Measurements from ENCODE around the gene APOL5. TPM values are rescaled to one million over a fixed set of nuclear protein-coding genes. Genes with fewer than 3 reads are reported as not detected.
"Not testable (repeated sequence)": the region's sequence is repeated elsewhere in the genome, so short reads cannot be mapped to it uniquely, and the experiment has no call there.

Gene APOL5
- total RNA-seq = not detected in 2 replicates

DNA sequence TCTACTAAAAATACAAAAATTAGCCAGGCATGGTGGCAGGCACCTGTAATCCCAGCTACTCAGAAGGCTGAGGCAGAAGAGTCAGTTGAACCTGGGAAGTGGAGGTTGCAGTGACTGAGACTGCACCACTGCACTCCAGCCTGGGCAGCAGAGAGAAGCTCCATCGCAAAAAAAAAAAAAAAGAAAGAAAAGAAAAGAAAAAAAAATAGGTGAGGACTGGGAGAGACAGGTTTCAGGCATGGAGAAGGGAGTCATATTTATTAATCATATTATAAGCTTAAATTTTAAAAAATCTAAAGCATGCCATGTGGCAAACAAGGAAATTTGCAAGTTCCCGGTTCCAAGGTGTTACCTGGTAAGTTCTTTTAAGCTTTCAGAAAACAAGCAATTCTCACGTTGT is at the start of gene APOL5:
TSS of gene APOL5 (plus strand) at position 301 of the 400 bp plus-strand sequence. CDS start at position 301, 0 bp downstream.
- no peak for DNase-seq (ENCODE audit: low read depth in 2 of 2)

DNA sequence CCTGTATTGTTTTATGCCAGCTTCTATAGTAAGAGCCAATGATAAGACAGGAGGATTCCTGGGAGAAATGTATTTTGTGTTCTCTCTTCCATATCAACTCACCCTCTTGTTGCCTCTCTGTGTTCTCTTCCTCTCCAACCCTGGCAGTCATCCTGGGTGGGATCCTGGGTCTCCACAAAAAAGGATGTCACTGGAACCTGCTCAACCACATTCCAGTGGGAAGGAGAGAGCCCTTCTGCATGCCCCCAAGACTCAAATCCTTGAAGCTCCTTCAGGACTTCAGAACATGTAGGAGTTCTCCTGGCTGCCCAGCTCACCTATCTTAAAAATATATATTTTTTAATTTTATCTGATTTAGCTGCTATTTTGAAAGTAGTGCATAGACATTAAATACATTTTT is 43.3 kb upstream of the APOL5 start:
- no peak for DNase-seq (ENCODE audit: low read depth in 2 of 2)

DNA sequence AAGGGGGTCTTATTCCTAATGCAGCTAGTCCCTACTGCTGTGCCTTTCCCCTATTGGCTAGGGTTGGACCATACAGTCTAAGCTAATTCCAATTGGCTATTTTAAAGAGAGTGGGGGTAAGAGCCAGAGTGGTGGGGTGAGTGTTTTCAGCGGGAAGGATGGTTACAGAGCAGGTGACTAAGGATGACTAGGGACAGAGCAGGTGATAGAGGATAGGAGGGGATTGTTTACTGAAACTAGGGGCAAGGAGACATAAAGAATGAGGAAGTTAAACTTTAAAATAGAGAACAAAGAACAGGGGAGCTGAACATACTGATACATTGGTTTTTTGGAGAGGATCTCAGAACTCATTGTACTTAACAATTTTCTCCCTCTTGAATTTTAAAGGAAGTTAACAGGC is 41.6 kb upstream of the APOL5 start:
- not testable (repeated sequence) for DNase-seq (ENCODE audit: low read depth in 2 of 2)

GRCh38 chr22:35677460-35678187 is 40.0 kb upstream of the APOL5 start:
- DNase-seq (ENCODE audit: low read depth in 2 of 2) = no peak

DNA sequence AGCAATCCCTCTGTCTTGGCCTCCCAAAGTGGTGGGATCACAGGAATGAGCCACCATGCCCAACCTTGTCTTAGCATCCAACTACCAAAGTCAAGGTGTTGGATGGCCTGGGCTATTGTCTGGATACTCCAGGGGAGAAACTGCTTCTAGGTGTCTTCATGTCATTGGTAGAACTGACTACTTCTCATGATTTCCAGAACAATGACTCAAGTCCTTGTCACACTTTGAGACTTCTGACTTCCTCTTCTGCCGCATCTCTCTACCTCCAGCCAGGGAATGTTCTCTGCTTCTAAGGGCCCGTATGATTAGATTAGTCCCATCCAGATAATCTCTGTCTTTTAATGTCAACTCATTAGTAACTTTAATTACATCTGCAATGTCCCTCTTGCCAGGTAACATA is 38.8 kb upstream of the APOL5 start:
- DNase-seq (ENCODE audit: low read depth in 2 of 2) = no peak

GRCh38 chr22:35679492-35679891 is 38.2 kb upstream of the APOL5 start:
- DNase-seq (ENCODE audit: low read depth in 2 of 2) = peak in 1 of 2 donors; percentile 44

DNA sequence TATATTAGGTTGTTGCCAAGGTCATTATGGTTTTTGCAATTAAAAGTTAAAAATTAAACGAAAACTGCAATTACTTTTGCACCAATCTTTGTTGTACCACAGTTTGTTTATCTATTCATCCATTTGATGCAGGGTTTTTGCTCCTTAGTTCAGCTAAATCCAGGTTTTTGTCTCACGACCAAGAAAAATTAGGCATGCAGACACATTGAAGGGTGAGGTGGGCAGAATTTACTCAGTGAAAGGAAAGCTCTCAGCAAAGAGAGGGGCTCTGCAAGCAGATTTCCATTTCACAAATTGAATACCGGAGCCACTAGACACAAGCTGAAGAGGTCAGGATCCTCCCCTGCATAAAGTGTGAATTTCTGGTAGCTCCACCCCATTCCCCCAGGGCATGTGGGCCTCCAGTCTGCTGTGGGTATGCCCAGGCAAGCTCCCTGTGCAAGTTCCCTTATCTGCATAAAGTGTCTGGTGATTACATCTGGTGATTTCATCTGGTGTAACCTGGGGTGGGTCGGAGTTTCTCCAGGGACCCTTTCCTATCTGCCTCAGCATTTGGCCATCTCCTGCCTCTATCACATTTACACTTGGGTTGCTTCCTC is 36.1 kb upstream of the APOL5 start:
- DNase-seq (ENCODE audit: low read depth in 2 of 2) = no peak

GRCh38 chr22:35683560-35683959 is 34.1 kb upstream of the APOL5 start:
- no peak for DNase-seq (ENCODE audit: low read depth in 2 of 2)

- peak; percentile 48 to 51 for DNase-seq (ENCODE audit: low read depth in 2 of 2)
These were observed 33.4 kb upstream of the APOL5 start for GRCh38 chr22:35684270-35684700.

GRCh38 chr22:35684732-35685131 is 32.9 kb upstream of the APOL5 start:
- no peak for DNase-seq (ENCODE audit: low read depth in 2 of 2)

- no peak for DNase-seq (ENCODE audit: low read depth in 2 of 2)
These were observed 31.9 kb upstream of the APOL5 start for GRCh38 chr22:35685731-35686130.

GRCh38 chr22:35686298-35686697 is 31.4 kb upstream of the APOL5 start:
- no peak for DNase-seq (ENCODE audit: low read depth in 2 of 2)

- no peak for DNase-seq (ENCODE audit: low read depth in 2 of 2)
These were observed 30.2 kb upstream of the APOL5 start for GRCh38 chr22:35687461-35687860.

DNA sequence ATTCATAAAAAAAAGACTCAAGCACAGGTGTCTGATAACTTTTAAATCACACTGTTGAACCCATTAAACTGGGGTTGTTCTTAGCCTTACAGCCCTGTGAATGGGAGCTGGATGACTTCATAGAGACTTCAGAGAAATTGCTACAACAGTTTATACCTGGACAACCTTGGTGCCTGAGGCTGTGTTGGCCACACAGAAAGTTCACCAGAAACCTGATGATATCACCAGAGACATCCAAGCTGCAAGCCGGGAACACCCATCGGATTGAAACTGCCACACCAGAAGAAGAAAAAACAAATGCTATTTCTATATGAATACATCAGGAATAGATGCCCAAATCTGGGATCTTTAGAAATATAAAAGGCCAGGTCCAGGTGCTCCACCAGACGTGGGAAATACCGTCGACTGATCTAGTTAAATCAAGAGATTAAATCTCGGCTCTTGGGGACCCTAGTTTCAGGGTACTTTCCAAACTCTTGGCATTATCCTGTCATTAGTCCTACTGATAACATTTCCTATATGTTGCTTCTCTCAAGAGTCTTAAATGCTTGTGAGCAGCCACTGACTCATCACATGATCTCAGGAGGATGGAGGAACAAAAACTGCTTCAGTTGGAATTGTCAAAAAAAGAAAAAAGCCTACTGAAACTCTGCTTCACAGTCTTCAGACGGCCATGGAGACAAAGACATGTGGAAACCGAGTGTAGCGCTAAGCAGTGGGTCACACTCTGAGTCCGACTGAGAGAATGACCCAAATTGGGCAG is 28.6 kb upstream of the APOL5 start:
- no peak for DNase-seq (ENCODE audit: low read depth in 2 of 2)

DNA sequence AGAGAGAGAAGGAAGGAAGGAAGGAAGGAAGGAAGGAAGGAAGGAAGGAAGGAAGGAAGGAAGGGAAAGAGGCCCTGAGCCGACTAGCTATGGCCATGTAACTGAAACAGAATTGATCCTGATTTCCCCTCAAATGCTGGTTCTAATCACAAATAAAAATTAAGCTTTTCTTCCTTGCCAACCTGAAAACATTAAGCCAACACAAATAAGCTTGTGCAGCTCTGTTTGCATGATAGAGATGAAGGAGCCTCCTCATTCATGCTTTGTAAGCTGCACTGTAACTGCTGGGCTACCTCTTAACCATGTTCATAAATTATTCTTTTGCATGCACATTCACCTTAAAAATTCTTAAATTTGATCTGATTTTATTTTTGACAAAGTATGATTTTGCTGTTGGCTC is 27.7 kb upstream of the APOL5 start:
- DNase-seq (ENCODE audit: low read depth in 2 of 2) = no peak

DNA sequence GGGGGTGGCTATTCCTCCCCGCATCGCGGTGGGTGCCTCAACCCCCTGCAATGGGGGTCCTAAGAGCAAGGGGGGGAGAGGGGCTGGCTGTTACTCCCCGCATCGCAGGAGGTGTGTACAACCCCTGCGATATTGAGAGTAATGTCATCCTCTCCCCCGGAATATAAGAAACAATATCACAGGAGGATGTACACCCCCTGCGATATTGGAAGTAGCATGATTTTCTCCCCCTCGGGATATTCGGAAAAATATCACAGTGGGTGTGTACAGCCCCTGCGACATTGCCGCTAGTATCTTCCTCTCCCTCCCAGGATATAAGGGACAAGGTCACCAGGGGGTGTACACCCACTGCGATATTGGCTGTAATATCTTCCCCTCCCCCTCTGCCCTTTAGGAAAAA is 22.5 kb upstream of the APOL5 start:
- no peak for DNase-seq (ENCODE audit: low read depth in 2 of 2)

GRCh38 chr22:35697142-35697541 is 20.5 kb upstream of the APOL5 start:
- no peak for DNase-seq (ENCODE audit: low read depth in 2 of 2)

DNA sequence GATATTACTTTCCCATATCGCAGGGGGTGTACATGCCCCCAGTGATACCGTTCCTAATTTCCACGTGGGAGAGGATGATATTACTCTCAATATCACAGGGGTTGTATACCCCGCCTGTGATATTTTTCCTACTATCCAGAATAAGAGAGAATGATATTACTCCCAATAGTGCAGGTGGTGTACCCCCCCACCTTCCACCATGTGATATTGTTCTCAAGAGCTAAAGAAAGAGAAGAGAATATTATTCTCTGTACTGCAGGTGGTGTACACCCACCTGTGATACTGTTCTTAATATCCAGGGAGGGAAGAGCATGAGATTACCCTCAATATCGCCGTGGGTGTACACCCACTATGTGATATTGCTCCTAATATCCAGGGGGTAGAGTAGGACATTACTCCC is 17.8 kb upstream of the APOL5 start:
- DNase-seq (ENCODE audit: low read depth in 2 of 2) = not testable (repeated sequence)

GRCh38 chr22:35703861-35704584 is 13.6 kb upstream of the APOL5 start:
- no peak for DNase-seq (ENCODE audit: low read depth in 2 of 2)

- DNase-seq (ENCODE audit: low read depth in 2 of 2) = peak; percentile 44 to 79
These were observed 12.5 kb upstream of the APOL5 start for GRCh38 chr22:35705141-35705540.

DNA sequence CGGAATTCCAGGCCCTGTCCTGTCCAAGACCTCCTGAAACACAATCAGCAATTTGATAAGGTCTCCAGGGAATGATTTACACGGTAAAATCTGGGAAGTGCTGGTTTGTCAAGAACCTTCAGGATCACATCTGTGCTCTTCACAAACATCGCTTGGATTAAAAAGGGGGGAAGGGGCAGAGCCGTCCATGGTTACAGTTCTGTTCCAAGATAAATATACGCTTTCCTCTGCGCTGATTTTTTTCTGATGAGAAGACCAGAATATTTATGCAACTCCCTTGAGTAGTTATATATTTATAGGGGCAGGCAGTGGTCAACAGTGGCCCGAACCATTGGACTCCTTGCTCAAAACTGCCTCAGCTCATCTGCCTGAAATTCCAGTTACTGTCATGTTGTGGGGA is 9.2 kb upstream of the APOL5 start:
- peak; percentile 22 to 32 for DNase-seq (ENCODE audit: low read depth in 2 of 2)

DNA sequence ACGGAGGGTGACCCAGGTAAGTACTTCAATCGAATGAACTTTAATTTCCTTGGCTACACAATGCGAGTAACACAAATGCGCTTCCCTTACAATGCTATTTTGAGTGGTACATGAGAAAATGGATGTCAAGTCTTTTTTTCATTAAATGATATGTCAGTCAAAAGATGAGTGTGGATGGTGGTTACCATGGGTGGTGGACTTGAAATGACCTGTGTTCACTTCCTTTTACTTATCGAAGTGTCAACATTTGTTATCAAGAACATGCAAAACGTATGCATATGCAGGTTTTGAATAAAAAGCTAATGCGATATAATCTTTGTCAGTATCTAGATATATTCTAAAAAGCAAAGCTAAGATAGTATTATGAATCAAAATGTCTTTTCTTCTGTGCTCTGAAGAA is 8.8 kb upstream of the APOL5 start:
- DNase-seq (ENCODE audit: low read depth in 2 of 2) = no peak

Data from lung microvascular endothelial cell (primary cell).